ENCODE data around the gene EGFR.

Gene EGFR

DNA sequence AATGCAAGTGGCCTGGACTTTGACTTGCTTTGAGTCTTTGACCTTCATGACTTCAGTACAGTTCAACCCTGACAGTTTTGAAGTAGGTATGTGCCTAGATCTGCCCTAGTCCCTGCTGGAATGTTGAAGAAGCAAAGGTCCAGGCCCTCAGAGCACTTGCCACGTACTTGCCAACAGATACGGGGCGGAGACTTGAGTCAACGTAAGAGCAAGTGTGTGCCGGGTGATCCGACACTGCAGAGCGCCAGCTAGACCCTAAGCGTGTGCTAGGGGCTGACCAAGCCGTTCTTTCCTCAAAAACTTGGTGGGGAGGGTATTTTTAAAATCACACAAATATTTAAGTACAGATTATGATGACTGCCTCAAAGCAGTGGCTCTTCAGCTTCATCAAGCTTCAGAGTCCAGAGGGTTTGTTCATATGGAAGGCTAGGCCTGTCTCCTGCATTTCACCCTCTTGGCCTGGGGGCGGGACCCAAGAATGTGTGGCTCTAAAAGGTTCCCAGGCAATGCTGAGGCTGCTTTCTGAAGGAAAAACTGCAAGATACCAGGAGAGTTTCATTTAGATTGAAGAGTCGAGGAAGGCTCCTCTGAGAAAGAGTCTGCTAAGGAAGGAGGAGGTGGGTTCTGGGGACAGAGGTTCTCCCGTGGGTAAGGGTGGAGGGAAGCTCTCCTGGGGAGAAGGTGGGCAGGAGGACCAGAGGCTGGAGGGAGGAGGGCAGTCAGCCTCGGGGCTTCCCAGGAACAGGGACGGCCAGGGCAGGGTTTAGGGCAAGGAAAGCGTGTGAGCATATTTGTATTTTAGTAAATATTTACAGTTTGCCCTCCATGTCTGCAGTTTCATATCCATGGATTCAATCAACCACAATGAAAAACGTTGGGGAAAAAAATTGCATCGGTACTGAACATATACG, 160.3 kb downstream of the EGFR start:
- no peak overlapping the region for H3K4me3 ChIP-seq (ENCODE audit: low read depth, low read length)
- DNase-seq (ENCODE audit: low read depth) = no peak
- TF ChIP-seq, protein P1, sequence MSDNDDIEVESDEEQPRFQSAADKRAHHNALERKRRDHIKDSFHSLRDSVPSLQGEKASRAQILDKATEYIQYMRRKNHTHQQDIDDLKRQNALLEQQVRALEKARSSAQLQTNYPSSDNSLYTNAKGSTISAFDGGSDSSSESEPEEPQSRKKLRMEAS (IDR thresholded peaks at IDR 0.05; ENCODE audit: low read depth, low read length) = no peak
- TF ChIP-seq, protein P2, sequence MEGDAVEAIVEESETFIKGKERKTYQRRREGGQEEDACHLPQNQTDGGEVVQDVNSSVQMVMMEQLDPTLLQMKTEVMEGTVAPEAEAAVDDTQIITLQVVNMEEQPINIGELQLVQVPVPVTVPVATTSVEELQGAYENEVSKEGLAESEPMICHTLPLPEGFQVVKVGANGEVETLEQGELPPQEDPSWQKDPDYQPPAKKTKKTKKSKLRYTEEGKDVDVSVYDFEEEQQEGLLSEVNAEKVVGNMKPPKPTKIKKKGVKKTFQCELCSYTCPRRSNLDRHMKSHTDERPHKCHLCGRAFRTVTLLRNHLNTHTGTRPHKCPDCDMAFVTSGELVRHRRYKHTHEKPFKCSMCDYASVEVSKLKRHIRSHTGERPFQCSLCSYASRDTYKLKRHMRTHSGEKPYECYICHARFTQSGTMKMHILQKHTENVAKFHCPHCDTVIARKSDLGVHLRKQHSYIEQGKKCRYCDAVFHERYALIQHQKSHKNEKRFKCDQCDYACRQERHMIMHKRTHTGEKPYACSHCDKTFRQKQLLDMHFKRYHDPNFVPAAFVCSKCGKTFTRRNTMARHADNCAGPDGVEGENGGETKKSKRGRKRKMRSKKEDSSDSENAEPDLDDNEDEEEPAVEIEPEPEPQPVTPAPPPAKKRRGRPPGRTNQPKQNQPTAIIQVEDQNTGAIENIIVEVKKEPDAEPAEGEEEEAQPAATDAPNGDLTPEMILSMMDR (IDR thresholded peaks at IDR 0.05; ENCODE audit: low read depth, low read length) = no peak
- TF ChIP-seq MYC (IDR thresholded peaks at IDR 0.05; ENCODE audit: low read depth, low read length) = no peak
- no peak for TF ChIP-seq POLR2A (IDR thresholded peaks at IDR 0.05; ENCODE audit: extremely low read depth, insufficient read length)

DNA sequence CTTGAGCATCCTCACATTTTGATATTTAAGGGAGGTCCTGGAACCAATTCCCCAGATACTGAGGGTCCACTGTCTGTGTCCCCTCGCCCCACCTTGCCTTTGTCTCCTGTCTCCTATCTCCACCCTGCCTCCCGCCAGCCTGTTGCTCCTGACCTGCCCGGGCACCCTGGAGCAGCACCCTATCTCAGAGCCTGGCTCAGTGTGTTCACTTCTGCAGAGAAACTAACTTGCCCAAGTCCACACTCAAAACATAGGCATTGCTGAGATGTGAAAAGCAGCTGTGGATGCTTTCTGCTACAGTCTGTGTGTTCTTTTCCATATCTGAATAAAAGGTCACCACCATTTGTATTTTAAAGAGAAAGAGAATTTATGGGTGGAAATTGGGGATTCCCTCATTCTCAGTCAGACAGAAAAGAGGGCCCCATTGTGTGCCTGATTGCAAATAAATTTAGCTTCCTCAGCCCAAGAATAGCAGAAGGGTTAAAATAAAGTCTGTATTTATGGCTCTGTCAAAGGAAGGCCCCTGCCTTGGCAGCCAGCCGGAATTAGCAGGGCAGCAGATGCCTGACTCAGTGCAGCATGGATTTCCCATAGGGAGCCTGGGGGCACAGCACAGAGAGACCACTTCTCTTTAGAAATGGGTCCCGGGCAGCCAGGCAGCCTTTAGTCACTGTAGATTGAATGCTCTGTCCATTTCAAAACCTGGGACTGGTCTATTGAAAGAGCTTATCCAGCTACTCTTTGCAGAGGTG, 161.3 kb downstream of the EGFR start:
- H3K4me3 ChIP-seq (ENCODE audit: low read depth, low read length) = no peak overlapping the region

DNA sequence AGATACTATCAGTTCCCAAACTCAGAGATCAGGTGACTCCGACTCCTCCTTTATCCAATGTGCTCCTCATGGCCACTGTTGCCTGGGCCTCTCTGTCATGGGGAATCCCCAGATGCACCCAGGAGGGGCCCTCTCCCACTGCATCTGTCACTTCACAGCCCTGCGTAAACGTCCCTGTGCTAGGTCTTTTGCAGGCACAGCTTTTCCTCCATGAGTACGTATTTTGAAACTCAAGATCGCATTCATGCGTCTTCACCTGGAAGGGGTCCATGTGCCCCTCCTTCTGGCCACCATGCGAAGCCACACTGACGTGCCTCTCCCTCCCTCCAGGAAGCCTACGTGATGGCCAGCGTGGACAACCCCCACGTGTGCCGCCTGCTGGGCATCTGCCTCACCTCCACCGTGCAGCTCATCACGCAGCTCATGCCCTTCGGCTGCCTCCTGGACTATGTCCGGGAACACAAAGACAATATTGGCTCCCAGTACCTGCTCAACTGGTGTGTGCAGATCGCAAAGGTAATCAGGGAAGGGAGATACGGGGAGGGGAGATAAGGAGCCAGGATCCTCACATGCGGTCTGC, 162.2 kb downstream of the EGFR start:
- no peak overlapping the region for H3K4me3 ChIP-seq (ENCODE audit: low read depth, low read length)
- TF ChIP-seq MYC (IDR thresholded peaks at IDR 0.05; ENCODE audit: low read depth, low read length) = no peak
- no peak for DNase-seq (ENCODE audit: low read depth)

More for the DNA sequence above, 161.3 kb downstream of the EGFR start:
- DNase-seq (ENCODE audit: low read depth) = no peak
- TF ChIP-seq POLR2A (IDR thresholded peaks at IDR 0.05; ENCODE audit: extremely low read depth, insufficient read length) (no peak), MYC (IDR thresholded peaks at IDR 0.05; ENCODE audit: low read depth, low read length) (no peak)
- TF ChIP-seq, protein P2 (IDR thresholded peaks at IDR 0.05; ENCODE audit: low read depth, low read length) = no peak
- TF ChIP-seq, protein P1 (IDR thresholded peaks at IDR 0.05; ENCODE audit: low read depth, low read length) = no peak

DNA sequence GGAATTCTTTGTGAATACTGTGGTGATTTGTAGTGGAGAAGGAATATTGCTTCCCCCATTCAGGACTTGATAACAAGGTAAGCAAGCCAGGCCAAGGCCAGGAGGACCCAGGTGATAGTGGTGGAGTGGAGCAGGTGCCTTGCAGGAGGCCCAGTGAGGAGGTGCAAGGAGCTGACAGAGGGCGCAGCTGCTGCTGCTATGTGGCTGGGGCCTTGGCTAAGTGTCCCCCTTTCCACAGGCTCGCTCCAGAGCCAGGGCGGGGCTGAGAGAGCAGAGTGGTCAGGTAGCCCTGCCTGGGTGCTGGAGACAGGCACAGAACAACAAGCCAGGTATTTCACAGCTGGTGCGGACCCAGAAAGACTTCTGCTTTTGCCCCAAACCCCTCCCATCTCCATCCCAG, 162.9 kb downstream of the EGFR start:
- H3K4me3 ChIP-seq (ENCODE audit: low read depth, low read length) = no peak overlapping the region
- TF ChIP-seq POLR2A (IDR thresholded peaks at IDR 0.05; ENCODE audit: extremely low read depth, insufficient read length) = no peak
- TF ChIP-seq MYC (IDR thresholded peaks at IDR 0.05; ENCODE audit: low read depth, low read length) = no peak
- TF ChIP-seq, protein P2 (IDR thresholded peaks at IDR 0.05; ENCODE audit: low read depth, low read length) = no peak
- TF ChIP-seq, protein P1 (IDR thresholded peaks at IDR 0.05; ENCODE audit: low read depth, low read length) = no peak
- DNase-seq (ENCODE audit: low read depth) = no peak

DNA sequence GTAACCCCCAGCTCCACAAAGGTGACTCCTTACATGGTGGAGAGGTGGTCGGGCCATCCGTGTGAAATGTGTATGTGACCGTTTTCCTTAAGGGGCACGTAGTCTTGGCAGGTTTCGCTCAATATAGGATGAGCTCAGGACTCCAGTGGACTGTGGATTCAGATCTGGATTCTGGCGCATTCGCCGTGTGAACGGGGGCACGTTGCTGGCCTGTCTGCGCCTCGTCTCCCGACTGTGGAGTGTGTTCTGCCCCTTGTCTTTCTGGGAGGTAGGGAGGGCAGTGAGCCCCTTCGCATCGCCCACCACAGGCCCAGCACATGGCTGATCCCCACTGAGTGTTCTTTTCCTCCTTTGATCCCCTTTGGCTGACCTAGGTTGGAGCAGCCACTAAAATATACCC, 165.1 kb downstream of the EGFR start:
- DNase-seq (ENCODE audit: low read depth) = no peak
- TF ChIP-seq, protein P1 (IDR thresholded peaks at IDR 0.05; ENCODE audit: low read depth, low read length) = no peak
- TF ChIP-seq, protein P2 (IDR thresholded peaks at IDR 0.05; ENCODE audit: low read depth, low read length) = no peak
- TF ChIP-seq POLR2A (IDR thresholded peaks at IDR 0.05; ENCODE audit: extremely low read depth, insufficient read length) = no peak
- no peak for TF ChIP-seq MYC (IDR thresholded peaks at IDR 0.05; ENCODE audit: low read depth, low read length)
- H3K4me3 ChIP-seq (ENCODE audit: low read depth, low read length) = no peak overlapping the region
